Calu3 (cell line): ENCODE data around the gene RPS6KA4. TPM values are rescaled to one million over a fixed set of nuclear protein-coding genes. Genes with fewer than 3 reads are reported as not detected.

ENCODE experiments used
- BruUV-seq: library from RNA; stranded (reverse); fragments of 400-500 nt; replicated peaks from 2 replicates; lab custom pipeline; 2021; lab: Mats Ljungman, UMichigan
- CTCF ChIA-PET: fragments of 300-600 bp; sonication (Branson Sonifier 250); formaldehyde crosslinking; loops from one replicate; lab custom pipeline; 2022; ENCODE audit warnings: antibody characterized with exemption; lab: Charles Lee
- DNase-seq: peaks from one replicate; pipeline ENCODE4 v3.0.0; 2022
- H3K27ac Mint-ChIP-seq: one replicate; pipeline ENCODE4 v1.8.0; 2022; ENCODE audit warnings: mixed read lengths; ENCODE audit not compliant: unreplicated experiment
- H3K27me3 Mint-ChIP-seq: one replicate; pipeline ENCODE4 v1.8.0; 2022; ENCODE audit warnings: mixed read lengths; ENCODE audit not compliant: unreplicated experiment
- H3K36me3 Mint-ChIP-seq: one replicate; pipeline ENCODE4 v1.8.0; 2022; ENCODE audit warnings: mild to moderate bottlenecking, moderate library complexity, mixed read lengths; ENCODE audit not compliant: insufficient read depth, unreplicated experiment
- H3K4me1 Mint-ChIP-seq: one replicate; pipeline ENCODE4 v1.8.0; 2022; ENCODE audit warnings: mild to moderate bottlenecking, low read depth, mixed read lengths; ENCODE audit not compliant: unreplicated experiment
- H3K4me3 Mint-ChIP-seq: one replicate; pipeline ENCODE4 v1.8.0; 2022; ENCODE audit warnings: mild to moderate bottlenecking, low read depth, moderate library complexity, mixed read lengths; ENCODE audit not compliant: unreplicated experiment
- H3K9me3 Mint-ChIP-seq: one replicate; pipeline ENCODE4 v1.8.0; 2022; ENCODE audit warnings: low read depth, mixed read lengths; ENCODE audit not compliant: unreplicated experiment
- CTCF ChIP-seq: fragments of 200-600 bp; IDR thresholded peaks from one replicate; pipeline ENCODE4 v1.8.0; 2022; ENCODE audit warnings: antibody characterized with exemption; ENCODE audit not compliant: unreplicated experiment
- intact Hi-C: fragments of 100-400 bp; cut with micrococcal nuclease; formaldehyde crosslinking; loops from one replicate; pipeline ENCODE4 v1.10.0; 2022; ENCODE audit not compliant: unreplicated experiment
- total RNA-seq: library from RNA; stranded (reverse); gene quantifications from 2 replicates; pipeline ENCODE4 v1.2.3, GENCODE V29; 2022

Gene RPS6KA4
- total RNA-seq, 1 experiment from 2014 or later: 46.0 TPM

GRCh38 chr11:64400667-64401066, 41.7 kb downstream of the RPS6KA4 start:
- CTCF ChIA-PET: interaction anchor here (1.2 kb wide), 1 partner anchor 25 kb away, joined by 3 read pairs; no protein-coding TSS in a partner anchor
- no peaks in the 10 kb centered on the region for H3K36me3 Mint-ChIP-seq
- no peak for TF ChIP-seq CTCF
- peaks cover 11% of the 10 kb centered on the region for H3K4me1 Mint-ChIP-seq
- H3K9me3 Mint-ChIP-seq: peaks cover 2% of the 10 kb centered on the region
- H3K27ac Mint-ChIP-seq: no peak overlapping the region
- no TSS peak for BruUV-seq
- no peak overlapping the region for H3K4me3 Mint-ChIP-seq
- intact Hi-C loops: no loop called here
- no peak for DNase-seq
- H3K27me3 Mint-ChIP-seq: peaks cover 78% of the 10 kb centered on the region

GRCh38 chr11:64401775-64402174, 42.8 kb downstream of the RPS6KA4 start:
- CTCF ChIA-PET: no interaction called here
- Mint-ChIP-seq H3K27ac (no peak overlapping the region), H3K9me3 (peaks cover 2% of the 10 kb centered on the region), H3K27me3 (peaks cover 67% of the 10 kb centered on the region), H3K4me3 (no peak overlapping the region), H3K4me1 (peaks cover 11% of the 10 kb centered on the region), H3K36me3 (no peaks in the 10 kb centered on the region)
- intact Hi-C loops: no loop called here
- no TSS peak for BruUV-seq
- no peak for DNase-seq
- no peak for TF ChIP-seq CTCF

DNA sequence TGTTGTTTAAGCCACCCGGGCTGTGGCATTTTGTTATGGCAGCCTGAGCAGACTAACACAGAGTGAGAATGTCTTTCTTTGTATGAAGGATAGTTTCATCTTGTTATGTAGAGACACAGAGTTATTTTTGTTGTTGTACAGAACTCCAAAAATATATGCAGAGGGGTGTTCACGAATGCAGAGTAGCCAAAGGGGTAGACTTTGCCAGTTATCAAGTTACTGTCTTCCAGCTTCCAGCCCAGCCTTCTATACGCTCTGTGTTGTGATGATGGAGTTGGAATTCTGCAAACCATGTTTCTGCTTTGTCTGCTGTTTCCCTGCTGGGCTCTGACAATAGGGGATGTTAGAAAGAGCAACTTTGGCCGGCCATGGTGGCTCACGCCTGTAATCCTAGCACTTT, 44.1 kb downstream of the RPS6KA4 start:
- Mint-ChIP-seq H3K4me3 (no peak overlapping the region), H3K36me3 (no peaks in the 10 kb centered on the region), H3K9me3 (peaks cover 2% of the 10 kb centered on the region), H3K27ac (no peak overlapping the region), H3K4me1 (peaks cover 11% of the 10 kb centered on the region), H3K27me3 (peaks cover 66% of the 10 kb centered on the region)
- BruUV-seq: no TSS peak
- intact Hi-C loops: no loop called here
- DNase-seq: no peak
- no peak for TF ChIP-seq CTCF
- CTCF ChIA-PET: no interaction called here

DNA sequence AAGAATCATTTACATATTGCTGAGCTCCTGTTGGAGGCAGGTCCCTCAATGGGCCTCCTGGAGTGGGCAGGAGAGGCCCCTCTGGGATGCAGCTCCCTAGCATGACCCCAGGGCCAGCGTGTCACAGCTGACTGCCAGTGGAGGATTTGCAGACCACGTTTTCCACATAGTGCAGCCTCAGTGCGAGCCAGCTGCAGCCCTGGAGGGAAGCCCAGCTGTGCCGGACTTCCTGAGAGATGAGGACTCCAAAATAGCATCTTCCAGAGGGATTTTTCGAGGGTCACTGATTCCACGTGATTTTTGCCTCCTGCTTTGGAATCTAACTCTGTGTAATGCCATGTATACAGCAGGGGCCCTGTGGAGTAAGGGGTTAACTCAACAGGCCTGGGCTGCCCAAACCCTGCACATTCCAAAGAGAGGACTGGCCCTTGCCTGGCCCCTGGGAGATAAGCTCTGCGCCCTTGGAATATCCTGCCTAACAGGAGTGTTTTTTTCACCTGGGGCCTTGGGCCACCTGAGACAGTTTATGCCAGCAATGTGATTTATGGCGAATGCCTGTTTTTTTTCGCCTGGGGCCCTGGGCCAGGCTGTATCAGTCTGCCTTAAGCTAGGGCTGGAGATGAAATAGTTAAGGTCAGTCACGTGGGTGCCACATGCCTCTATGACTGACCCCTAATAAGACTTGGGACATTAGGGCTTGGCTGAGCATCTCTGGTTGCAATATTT, 47.4 kb downstream of the RPS6KA4 start:
- intact Hi-C loops: no loop called here
- TF ChIP-seq CTCF: no peak
- Mint-ChIP-seq H3K36me3 (no peaks in the 10 kb centered on the region), H3K27me3 (peaks cover 66% of the 10 kb centered on the region), H3K4me1 (no peaks in the 10 kb centered on the region), H3K27ac (no peak overlapping the region), H3K4me3 (no peak overlapping the region), H3K9me3 (no peaks in the 10 kb centered on the region)
- DNase-seq: no peak
- CTCF ChIA-PET: interaction anchor here (0.9 kb wide), 1 partner anchor 36 kb away, joined by 11 read pairs; no protein-coding TSS in a partner anchor
- BruUV-seq: no TSS peak
